H1 (cell line): ENCODE results near the gene CYSLTR1. TPM values are rescaled to one million over a fixed set of nuclear protein-coding genes. Genes with fewer than 3 reads are reported as not detected.

Source experiments
- ATF3 ChIP-seq: IDR thresholded peaks from 2 replicates; pipeline ENCODE4 v1.6.1; 2011; ENCODE audit warnings: low read depth, mild to moderate bottlenecking, low read length; ENCODE audit not compliant: insufficient read depth
- BRCA1 ChIP-seq: IDR thresholded peaks from 2 replicates; pipeline ENCODE4 v1.6.1; 2012; ENCODE audit warnings: low read depth, low read length, improper control_type of control experiment
- RBBP5 ChIP-seq: IDR thresholded peaks from 2 replicates; pipeline ENCODE4 v1.7.1; 2012; ENCODE audit warnings: low read depth, mild to moderate bottlenecking, inconsistent platforms, low read length, moderate library complexity, borderline replicate concordance
- YY1 ChIP-seq: IDR thresholded peaks from 2 replicates; pipeline ENCODE4 v1.6.1; 2011; ENCODE audit warnings: low read depth, mild to moderate bottlenecking, low read length
- polyA plus RNA-seq, 7 experiments: library from polyadenylated mRNA; depleted of rRNA in 3 of 7; stranded (reverse) in 5 of 7; unstranded in 2 of 7; fragments of >200 nt in 5 of 7; fragments of 200-250 nt in 2 of 7; gene quantifications; 1 replicate in 5 of 7; 2 replicates in 1 of 7; 4 replicates in 1 of 7; pipeline versions ENCODE4 v1.2.1 to v1.2.3, GENCODE V29; 2011 to 2013; ENCODE audit warnings: missing spikeins in 2 of 7, mixed read lengths in 2 of 7
- total RNA-seq: library from RNA; stranded (reverse); fragmentation: NEBNext Ultra II Directional; extraction: Animal tissue kit (Norgen Biotek cat#: 25700); gene quantifications from 2 replicates; pipeline ENCODE4 v1.2.1, GENCODE V29; 2021

Gene CYSLTR1
- total and polyA plus RNA-seq, 2 of the 8 experiments (the other 6 are each of a cell fraction or from before 2014, with no cell fraction given), result 0.09 TPM

DNA sequence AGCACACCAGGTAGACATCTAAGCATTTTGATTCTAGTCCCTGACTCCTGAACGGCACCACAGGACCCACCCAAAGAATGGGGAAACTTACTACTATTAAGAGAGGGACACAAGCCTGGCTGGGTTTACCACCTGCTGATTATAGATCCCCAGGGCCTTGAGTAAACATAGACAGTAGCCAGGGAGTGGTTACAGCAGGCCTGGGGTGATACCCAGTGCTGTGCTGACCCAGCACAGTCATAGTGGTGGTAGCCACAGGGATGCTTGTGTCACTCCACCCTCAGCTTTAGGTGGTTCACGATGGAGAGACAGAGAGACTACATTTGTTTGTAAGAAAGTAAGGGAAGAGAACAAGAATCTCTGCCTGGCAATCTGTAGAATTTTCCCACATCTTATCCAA is 11.7 kb downstream of the CYSLTR1 start (continued):
- TF ChIP-seq BRCA1, result no peak
- TF ChIP-seq RBBP5, result no peak
- no peak for TF ChIP-seq ATF3
- TF ChIP-seq YY1, result no peak
